Panc1 (cell line): ENCODE results near the gene PARVB. TPM values are rescaled to one million over a fixed set of nuclear protein-coding genes. Genes with fewer than 3 reads are reported as not detected.

ENCODE experiments used
- ATAC-seq: fragments of 200-7000 bp; cut with Tn5 transposase; 2 replicates; pipeline ENCODE4 v1.9.1; 2020; ENCODE audit warnings: mild to moderate bottlenecking, moderate library complexity
- BruUV-seq: library from RNA; stranded (reverse); fragments of 400-500 nt; replicated peaks from 2 replicates; lab custom pipeline; 2021; lab: Mats Ljungman, UMichigan
- CTCF ChIA-PET: fragments of 300-600 bp; sonication (Branson Sonifier 250); formaldehyde crosslinking; loops from one replicate; lab custom pipeline; 2022; ENCODE audit warnings: antibody characterized with exemption; lab: Charles Lee
- POLR2A ChIA-PET: fragments of 300-600 bp; sonication (Branson Sonifier 250); formaldehyde crosslinking; loops from one replicate; lab custom pipeline; 2022; ENCODE audit warnings: antibody characterized with exemption; lab: Charles Lee
- DNase-seq: peaks from one replicate; pipeline ENCODE4 v3.0.0-alpha.2; 2010; ENCODE audit warnings: low read depth, low spot score
- H3K27ac ChIP-seq: 2 replicates; pipeline ENCODE4 v1.5.1; 2011; ENCODE audit warnings: mild to moderate bottlenecking, low read length, inconsistent platforms
- H3K27me3 ChIP-seq: fragments of 200-500 bp; sonication (Bioruptor generic); 2 replicates; pipeline ENCODE4 v1.6.0; 2014; ENCODE audit warnings: low read length, inconsistent platforms; ENCODE audit not compliant: control insufficient read depth, insufficient read depth
- H3K36me3 ChIP-seq: fragments of 200-500 bp; sonication (Bioruptor generic); 2 replicates; pipeline ENCODE4 v1.5.1; 2014; ENCODE audit warnings: inconsistent platforms, mild to moderate bottlenecking, low read length, moderate library complexity; ENCODE audit not compliant: control insufficient read depth, insufficient read depth
- H3K4me1 ChIP-seq: 2 replicates; pipeline ENCODE4 v1.5.1; 2011; ENCODE audit warnings: inconsistent platforms, mild to moderate bottlenecking, low read length, moderate library complexity; ENCODE audit not compliant: control insufficient read depth, insufficient read depth
- H3K4me3 ChIP-seq, 2 experiments: 2 replicates each; pipeline ENCODE4 v1.5.1; 2011 to 2012; ENCODE audit warnings: low read depth in 2 of 2, low read length in 2 of 2, mild to moderate bottlenecking in 2 of 2, inconsistent platforms in 1 of 2, moderate library complexity in 1 of 2
- H3K9me3 ChIP-seq: fragments of 200-500 bp; sonication (Bioruptor generic); 2 replicates; pipeline ENCODE4 v1.5.1; 2014; ENCODE audit warnings: low read depth, mild to moderate bottlenecking, inconsistent platforms, low read length, moderate library complexity; ENCODE audit not compliant: control insufficient read depth, insufficient read depth
- CTCF ChIP-seq: fragments of 450-650 bp; IDR thresholded peaks from 2 replicates; pipeline ENCODE4 v1.5.1; 2017; ENCODE audit warnings: mild to moderate bottlenecking
- POLR2AphosphoS5 ChIP-seq: IDR thresholded peaks from 2 replicates; pipeline ENCODE4 v1.6.1; 2012; ENCODE audit warnings: mild to moderate bottlenecking, low read depth, low read length, moderate library complexity
- REST ChIP-seq, 2 experiments: IDR thresholded peaks; 2 replicates each; pipeline ENCODE4 v1.6.1; 2011 to 2012; ENCODE audit warnings: low read depth in 2 of 2, control low read depth in 1 of 2, low read length in 1 of 2, mild to moderate bottlenecking in 1 of 2, moderate library complexity in 1 of 2; ENCODE audit not compliant: insufficient read depth in 1 of 2
- SIN3A ChIP-seq: IDR thresholded peaks from 2 replicates; pipeline ENCODE4 v1.6.1; 2012; ENCODE audit warnings: low read depth, mild to moderate bottlenecking, low read length, moderate library complexity, borderline replicate concordance; ENCODE audit not compliant: insufficient read depth
- TCF7L2 ChIP-seq: IDR thresholded peaks from 2 replicates; pipeline ENCODE4 v1.6.1; 2011; ENCODE audit warnings: mild to moderate bottlenecking, low read depth, low read length, inconsistent platforms
- in situ Hi-C: cut with HindIII; loops from 2 replicates; pipeline ENCODE4 v1.10.0; 2016; ENCODE audit warnings: low sequenced_read_pairs, low pct_unique_long_range_greater_than_20kb
- intact Hi-C: fragments of 100-400 bp; cut with micrococcal nuclease; formaldehyde crosslinking; loops from one replicate; pipeline ENCODE4 v1.10.0; 2022; ENCODE audit not compliant: unreplicated experiment
- total RNA-seq: library from RNA; stranded (reverse); gene quantifications from one replicate; pipeline ENCODE4 v1.2.1, GENCODE V29; 2021; ENCODE audit not compliant: unreplicated experiment

PARVB gene
- total RNA-seq, 1 experiment from 2014 or later, result 28.1 TPM

GRCh38 chr22:44131989-44132685 is 108.0 kb downstream of the PARVB start:
- ATAC-seq (no peak), DNase-seq (no peak)
- ChIA-PET POLR2A (no interaction called here), CTCF (no interaction called here)
- Histone ChIP-seq H3K27me3 (no peaks in the 10 kb centered on the region), H3K4me1 (no peaks in the 10 kb centered on the region), H3K4me3 (no peak overlapping the region), H3K27ac (no peak overlapping the region), H3K36me3 (no peaks in the 10 kb centered on the region), H3K9me3 (peaks cover 3% of the 10 kb centered on the region; the same call in 1 of the 2 replicates)
- intact Hi-C loops (no loop called here), in situ Hi-C loops (no loop called here)
- TF ChIP-seq REST (IDR thresholded peaks at IDR 0.05; ENCODE audit: insufficient read depth in 1 of 2, low read depth in 2 of 2, low read length in 1 of 2) (no peak), CTCF (no peak), POLR2AphosphoS5 (no peak), TCF7L2 (no peak), SIN3A (no peak)
- BruUV-seq, result no TSS peak

- DNase-seq, result no peak
- ChIA-PET POLR2A (no interaction called here), CTCF (no interaction called here)
- H3K4me3 ChIP-seq, result no peak overlapping the region
- H3K36me3 ChIP-seq, result no peaks in the 10 kb centered on the region
- no peak for TF ChIP-seq REST (IDR thresholded peaks at IDR 0.05; ENCODE audit: insufficient read depth in 1 of 2, low read depth in 2 of 2, low read length in 1 of 2)
- no peak for TF ChIP-seq CTCF
- TF ChIP-seq POLR2AphosphoS5, result no peak
- TF ChIP-seq SIN3A, result no peak
- no peak for TF ChIP-seq TCF7L2
- in situ Hi-C loops, result no loop called here
- peaks cover 4% of the 10 kb centered on the region; the same call in 1 of the 2 replicates for H3K9me3 ChIP-seq
- H3K4me1 ChIP-seq, result no peaks in the 10 kb centered on the region
- H3K27me3 ChIP-seq, result no peaks in the 10 kb centered on the region
- no peak overlapping the region for H3K27ac ChIP-seq
- ATAC-seq, result no peak
- intact Hi-C loops, result no loop called here
- BruUV-seq, result no TSS peak
These were observed 108.6 kb downstream of the PARVB start for GRCh38 chr22:44132724-44133123.
